Glomerular endothelial cell (primary cell): ENCODE data around the gene DLGAP4. TPM values are rescaled to one million over a fixed set of nuclear protein-coding genes. Genes with fewer than 3 reads are reported as not detected.
"Not testable (repeated sequence)": the region's sequence is repeated elsewhere in the genome, so short reads cannot be mapped to it uniquely, and the experiment has no call there.

ENCODE experiments used
- DNase-seq: peaks from one replicate; pipeline ENCODE4 v3.0.0-alpha.2; 2011; ENCODE audit warnings: low read depth, low spot score; ENCODE audit errors: extremely low read depth
- total RNA-seq: library from RNA; depleted of rRNA; stranded (reverse); fragments of >200 nt; gene quantifications from 2 replicates; pipeline ENCODE4 v1.2.3, GENCODE V29; 2015

DLGAP4 gene
- total RNA-seq, 1 donor from 2014 or later: 125 TPM

DNA sequence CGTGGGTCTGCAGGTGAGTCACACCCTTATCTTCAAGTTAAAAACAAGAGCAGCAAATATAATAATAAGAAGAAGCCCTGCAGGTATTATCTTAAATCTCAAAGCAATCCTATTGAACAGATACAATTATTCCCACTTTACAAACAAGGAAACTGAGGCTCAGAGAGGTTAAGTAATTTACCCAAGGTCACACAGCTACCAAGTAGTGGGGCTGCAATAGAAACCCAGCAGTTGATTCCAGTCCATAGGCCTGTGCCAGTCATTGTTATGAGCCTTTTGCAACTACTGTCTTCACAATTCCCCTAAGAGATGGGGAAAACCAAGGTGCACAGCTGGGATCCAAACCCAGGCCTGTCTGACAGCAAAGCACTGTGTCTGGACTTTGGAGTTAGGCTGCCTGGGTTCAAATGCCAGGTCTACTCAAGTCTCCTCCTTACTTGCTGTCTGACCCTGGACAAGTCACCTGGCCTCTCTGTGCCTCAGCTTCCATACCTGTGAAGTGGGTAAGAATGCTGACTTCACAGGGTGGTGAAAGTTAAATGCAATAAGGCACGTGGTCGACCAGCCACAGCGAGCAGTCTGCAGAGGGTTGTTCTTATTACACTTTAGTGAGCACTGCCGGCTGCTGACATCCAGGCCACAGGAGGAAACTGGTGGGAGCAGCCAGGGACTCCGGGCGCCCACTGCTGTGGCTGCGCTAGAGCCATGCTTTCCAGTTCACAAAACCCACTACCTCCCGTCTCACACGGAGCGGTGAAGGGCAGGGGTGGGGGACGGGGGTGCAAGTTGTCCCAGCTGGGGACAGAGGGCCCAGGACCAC lies 241.3 kb downstream of the DLGAP4 start:
- DNase-seq: no peak

- no peak for DNase-seq
Observed at GRCh38 chr20:36548006-36548315, 241.8 kb downstream of the DLGAP4 start.

GRCh38 chr20:36548704-36549627 lies 242.8 kb downstream of the DLGAP4 start:
- no peak for DNase-seq

- no peak for DNase-seq
Observed at GRCh38 chr20:36549628-36549941, 243.4 kb downstream of the DLGAP4 start.

- no peak for DNase-seq
Observed at GRCh38 chr20:36549942-36550789, 244.0 kb downstream of the DLGAP4 start.

GRCh38 chr20:36550790-36551299 lies 244.7 kb downstream of the DLGAP4 start:
- no peak for DNase-seq

DNA sequence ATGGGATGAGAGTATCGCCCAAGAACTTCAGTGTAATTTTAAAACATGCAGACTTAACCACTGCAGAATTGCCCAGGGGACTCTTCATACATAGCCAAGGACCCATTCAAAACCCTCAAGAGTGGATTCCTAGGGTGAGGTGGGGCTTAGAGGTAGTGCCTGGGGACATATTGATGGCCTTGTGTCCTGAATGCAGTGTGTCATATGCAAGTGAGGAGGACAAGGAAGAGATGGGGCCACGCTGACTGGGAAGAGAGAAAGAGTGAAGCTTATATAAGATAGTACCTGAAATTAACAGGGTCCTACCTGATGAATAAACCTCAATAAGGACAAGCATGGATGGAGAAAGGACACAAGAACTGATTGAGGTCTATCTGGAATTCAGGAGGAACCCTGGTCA lies 249.1 kb downstream of the DLGAP4 start:
- no peak for DNase-seq

DNA sequence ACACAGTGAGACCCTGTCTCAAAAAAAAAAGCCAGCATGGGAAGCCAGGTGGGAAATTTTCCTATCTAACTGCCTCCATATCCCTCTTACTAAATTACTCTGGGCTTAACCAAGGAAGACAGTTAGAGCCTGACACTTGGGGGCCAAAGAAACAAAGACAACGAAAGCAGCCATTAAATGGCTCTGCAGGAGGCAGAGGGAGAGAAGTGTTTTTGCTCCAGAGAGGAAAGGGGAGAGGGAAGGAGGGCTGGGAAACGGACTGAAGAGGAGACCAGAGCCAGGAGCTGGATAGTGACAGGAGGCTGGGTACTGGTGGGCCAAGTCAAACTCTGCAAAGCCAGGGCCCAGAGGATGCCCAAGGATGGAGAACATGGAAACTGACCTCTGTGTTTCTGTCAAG lies 256.6 kb downstream of the DLGAP4 start:
- no peak for DNase-seq

- no peak for DNase-seq
Observed at GRCh38 chr20:36563374-36563773, 257.2 kb downstream of the DLGAP4 start.

GRCh38 chr20:36564078-36564725 lies 258.1 kb downstream of the DLGAP4 start:
- not testable (repeated sequence) for DNase-seq

- DNase-seq: not testable (repeated sequence)
Observed at GRCh38 chr20:36564726-36565121, 258.6 kb downstream of the DLGAP4 start.

- no peak for DNase-seq
Observed at GRCh38 chr20:36565520-36565919, 259.4 kb downstream of the DLGAP4 start.

DNA sequence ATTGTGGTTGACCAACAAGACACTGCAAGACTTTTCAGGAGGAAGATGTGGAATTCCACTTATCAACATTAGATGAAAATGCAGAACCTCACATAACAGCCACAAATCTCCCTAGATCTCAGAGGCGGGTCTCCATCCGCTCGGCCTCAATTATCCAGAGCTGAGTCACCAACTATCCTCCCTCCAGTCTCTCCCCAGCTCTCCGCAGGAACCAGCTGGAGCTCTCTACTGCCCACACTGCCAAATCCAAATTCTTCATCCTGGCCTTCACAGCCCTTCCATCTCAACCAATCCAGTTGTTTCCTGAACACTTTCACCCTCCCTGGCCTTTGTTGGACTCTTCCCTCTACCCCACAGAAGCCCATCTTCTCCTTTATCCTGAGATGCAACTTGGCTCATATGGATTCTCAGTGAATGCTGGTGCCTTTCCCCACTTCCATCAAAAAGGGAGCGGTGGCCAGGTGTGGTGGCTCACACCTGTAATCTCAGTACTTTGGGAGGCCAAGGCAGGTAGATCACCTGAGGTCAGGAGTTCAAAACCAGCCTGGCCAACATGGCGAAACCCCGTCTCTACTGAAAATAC lies 263.8 kb downstream of the DLGAP4 start:
- DNase-seq: no peak

GRCh38 chr20:36571564-36572504 lies 265.7 kb downstream of the DLGAP4 start:
- DNase-seq: no peak

- DNase-seq: no peak
Observed at GRCh38 chr20:36572701-36573102, 266.6 kb downstream of the DLGAP4 start.

- DNase-seq: no peak
Observed at GRCh38 chr20:36573103-36573797, 267.1 kb downstream of the DLGAP4 start, which contains the start of gene TGIF2. Gene TGIF2, plus strand, starts transcription at chr20:36573597. Its CDS starts 5,178 bp downstream, at chr20:36578775.

- no peak for DNase-seq
Observed at GRCh38 chr20:36573798-36574365, 267.7 kb downstream of the DLGAP4 start.
